K562 (cell line): ENCODE data around the gene CTNNA3. TPM values are rescaled to one million over a fixed set of nuclear protein-coding genes. Genes with fewer than 3 reads are reported as not detected.

Experiments used
- ATAC-seq: fragments of 200-7000 bp; cut with Tn5 transposase; 3 replicates; pipeline ENCODE4 v1.9.1; 2020; ENCODE audit warnings: moderate library complexity
- BruUV-seq: library from RNA; stranded (reverse); fragments of 400-500 nt; replicated peaks from 2 replicates; lab custom pipeline; 2021; lab: Mats Ljungman, UMichigan
- CTCF ChIA-PET: fragments of 300-600 bp; formaldehyde crosslinking; extraction: SDS; loops from one replicate; lab custom pipeline; 2021; ENCODE audit warnings: low intra/inter-chr PET ratio; lab: Yijun Ruan, JAX
- POLR2A ChIA-PET: fragments of 300-600, 350-650 bp; sonication (Branson Sonifier 250); formaldehyde crosslinking; extraction: SDS; loops from one replicate; lab custom pipeline; 2021; ENCODE audit warnings: antibody characterized with exemption, inconsistent platforms; lab: Yijun Ruan, JAX
- DNase-seq, 4 experiments: peaks; one replicate each; pipeline versions ENCODE4 v3.0.0 to v3.0.0-alpha.2; 2011 to 2018; ENCODE audit warnings: low spot score in 3 of 4, mixed read lengths in 3 of 4; ENCODE audit errors: extremely low read depth in 1 of 4
- FAIRE-seq: peaks from 2 replicates; lab custom pipeline; 2011; peaks lifted over from hg19 to GRCh38; lab: Jason Lieb, UNC
- H2AFZ ChIP-seq: 2 replicates; pipeline ENCODE4 v1.6.0; 2011; ENCODE audit warnings: low read depth, low read length, control low read depth, inconsistent platforms
- H3K27ac ChIP-seq: fragments of 200-600 bp; 3 replicates; pipeline ENCODE4 v1.8.0; 2011; ENCODE audit warnings: low read depth, mild to moderate bottlenecking, control low read depth, inconsistent platforms, low read length, moderate library complexity, mixed read lengths; ENCODE audit errors: extremely low read depth
- H3K27me3 ChIP-seq, 2 experiments: fragments of 300-600 bp in 1 of 2; 2 replicates in 1 of 2; 3 replicates in 1 of 2; pipeline versions ENCODE4 v1.6.0 to v1.8.0; 2011; ENCODE audit warnings: inconsistent platforms in 2 of 2, low read length in 2 of 2, mild to moderate bottlenecking in 1 of 2, mixed read lengths in 1 of 2, moderate library complexity in 1 of 2; ENCODE audit not compliant: control insufficient read depth in 2 of 2, insufficient read depth in 2 of 2
- H3K36me3 ChIP-seq: fragments of 300-600 bp; 3 replicates; pipeline ENCODE4 v1.8.0; 2011; ENCODE audit warnings: mild to moderate bottlenecking, low read length, inconsistent platforms; ENCODE audit not compliant: control insufficient read depth, insufficient read depth
- H3K4me1 ChIP-seq, 2 experiments: fragments of 200-600 bp in 1 of 2; replicated peaks in 1 of 2; 2 replicates in 1 of 2; 3 replicates in 1 of 2; pipeline versions ENCODE4 v1.5.1 to v1.8.0; 2011; ENCODE audit warnings: inconsistent platforms in 2 of 2, low read length in 2 of 2, mild to moderate bottlenecking in 1 of 2, mixed read lengths in 1 of 2, moderate library complexity in 1 of 2; ENCODE audit not compliant: control insufficient read depth in 2 of 2, insufficient read depth in 2 of 2
- H3K4me2 ChIP-seq: 2 replicates; pipeline ENCODE4 v1.6.1; 2011; ENCODE audit warnings: low read length, control low read depth, inconsistent platforms, mixed read lengths; ENCODE audit not compliant: insufficient read depth
- H3K4me3 ChIP-seq: fragments of 200-600 bp; sonication (generic), shearing (Covaris generic); 2 replicates; pipeline ENCODE4 v1.5.1; 2016; ENCODE audit warnings: control low read depth, inconsistent platforms
- H3K79me2 ChIP-seq: fragments of 200-600 bp; 3 replicates; pipeline ENCODE4 v1.8.0; 2011; ENCODE audit warnings: low read length, inconsistent platforms; ENCODE audit not compliant: control insufficient read depth, insufficient read depth
- H3K9ac ChIP-seq, 2 experiments: 2 replicates each; pipeline versions ENCODE4 v1.6.0 to v1.6.1; 2011; ENCODE audit warnings: low read depth in 2 of 2, low read length in 2 of 2, control low read depth in 1 of 2, inconsistent platforms in 1 of 2, mild to moderate bottlenecking in 1 of 2, mixed read lengths in 1 of 2; ENCODE audit not compliant: insufficient read depth in 1 of 2
- H3K9me1 ChIP-seq: one replicate; pipeline ENCODE4 v1.6.0; 2011; ENCODE audit warnings: inconsistent platforms, mild to moderate bottlenecking, low read length, moderate library complexity; ENCODE audit not compliant: control insufficient read depth, insufficient read depth
- H3K9me3 ChIP-seq: replicated peaks from 2 replicates; pipeline ENCODE4 v1.5.1; 2011; ENCODE audit warnings: low read depth, low read length, inconsistent platforms; ENCODE audit not compliant: control insufficient read depth, insufficient read depth
- H4K20me1 ChIP-seq: replicated peaks from 2 replicates; pipeline ENCODE4 v1.6.1; 2011; ENCODE audit warnings: low read length, inconsistent platforms, mixed read lengths; ENCODE audit not compliant: control insufficient read depth, insufficient read depth
- BHLHE40 ChIP-seq: IDR thresholded peaks from 2 replicates; pipeline ENCODE4 v1.6.1; 2011; ENCODE audit warnings: low read length, improper control_type of control experiment
- DPF2 ChIP-seq: fragments of 450-650 bp; IDR thresholded peaks from 2 replicates; pipeline ENCODE4 v1.6.1; 2016
- FOSL1 ChIP-seq: fragments of 200-800 bp; sonication (Bioruptor generic); conservative IDR thresholded peaks from 2 replicates; pipeline ENCODE4 v1.6.1; 2016; ENCODE audit warnings: missing genetic modification characterization, missing compliant biosample characterization
- FOXP1 ChIP-seq: sonication (generic); formaldehyde crosslinking; IDR thresholded peaks from 2 replicates; pipeline ENCODE4 v1.8.0; 2022; ENCODE audit warnings: mild to moderate bottlenecking, missing genetic modification reagents
- MAFG ChIP-seq: fragments of 450-650 bp; conservative IDR thresholded peaks from 2 replicates; pipeline ENCODE4 v1.6.1; 2016; ENCODE audit warnings: missing genetic modification characterization, missing compliant biosample characterization
- SMARCE1 ChIP-seq: fragments of 450-650 bp; IDR thresholded peaks from 2 replicates; pipeline ENCODE4 v1.7.1; 2016; ENCODE audit warnings: mild to moderate bottlenecking
- SPI1 ChIP-seq: IDR thresholded peaks from 2 replicates; pipeline ENCODE4 v1.6.1; 2011; ENCODE audit warnings: low read depth, low read length, control low read depth, borderline replicate concordance
- ZC3H8 ChIP-seq: fragments of 450-650 bp; IDR thresholded peaks from 2 replicates; pipeline ENCODE4 v1.6.1; 2017
- ZNF445 ChIP-seq: fragments of 250-450 bp; sonication (Bioruptor Pico); IDR thresholded peaks from 2 replicates; pipeline ENCODE4 v1.4.0; 2020; ENCODE audit warnings: low read depth, mild to moderate bottlenecking, moderate library complexity
- WGBS: fragments of 100-300 bp; shearing (Covaris generic); methylation state at CpG from one replicate; pipeline ENCODE4 v1.1.6; 2016; ENCODE audit warnings: low coverage, mixed read lengths; ENCODE audit not compliant: insufficient coverage; ENCODE audit errors: missing lambda C conversion rate; 5-methylcytosine and 5-hydroxymethylcytosine counted together
- in situ Hi-C: fragments of 300-500 bp; cut with MboI; formaldehyde crosslinking; loops from 4 replicates; pipeline ENCODE4 v1.15.0; 2018; ENCODE audit warnings: inconsistent platforms, mixed read lengths
- intact Hi-C: fragments of 100-400 bp; cut with micrococcal nuclease; formaldehyde crosslinking; loops from 2 replicates; pipeline ENCODE4 v1.14.2; 2022
- polyA plus RNA-seq, 8 experiments: library from polyadenylated mRNA; depleted of rRNA in 4 of 8; stranded (reverse) in 5 of 8; unstranded in 3 of 8; fragments of >200 nt; fragmentation: Nextera tagmentation in 2 of 8; fragmentation: Illumina TruSeq in 1 of 8; extraction: Ambion mirVana in 2 of 8; extraction: Trizol in 1 of 8; gene quantifications; 2 replicates each; pipeline versions ENCODE4 v1.2.1 to v1.2.3, GENCODE V29; 2011 to 2014; ENCODE audit warnings: inconsistent platforms in 1 of 8, missing spikeins in 1 of 8
- total RNA-seq, 7 experiments: library from RNA; depleted of rRNA in 6 of 7; stranded (reverse); fragments of >200 nt in 6 of 7; fragmentation: Illumina TruSeq in 2 of 7; extraction: Trizol in 2 of 7; gene quantifications; 2 replicates each; pipeline versions ENCODE4 v1.2.1 to v1.2.3, GENCODE V29; 2011 to 2021; ENCODE audit warnings: low replicate concordance in 1 of 7
- TF ChIP-seq, protein P1 (sequence below): fragments of 250-450 bp; sonication (Bioruptor Pico); IDR thresholded peaks from 2 replicates; pipeline ENCODE4 v1.6.1; 2021; ENCODE audit warnings: mild to moderate bottlenecking
- TF ChIP-seq, protein P2 (sequence below): sonication (generic); formaldehyde crosslinking; IDR thresholded peaks from 2 replicates; pipeline ENCODE4 v1.4.0; 2020; ENCODE audit warnings: mild to moderate bottlenecking, missing genetic modification reagents
- TF ChIP-seq, protein P3 (sequence below): fragments of 250-450 bp; sonication (Bioruptor Pico); IDR thresholded peaks from 2 replicates; pipeline ENCODE4 v1.8.0; 2022; ENCODE audit warnings: inconsistent platforms
- TF ChIP-seq, protein P4 (sequence below): IDR thresholded peaks from 3 replicates; pipeline ENCODE4 v1.6.1; 2011; ENCODE audit warnings: borderline replicate concordance, mild to moderate bottlenecking; ENCODE audit not compliant: insufficient read length, insufficient read depth

Gene CTNNA3
- total and polyA plus RNA-seq, 9 of the 15 experiments (the other 6 are each of a cell fraction or from before 2014, with no cell fraction given) = 0.04 TPM; not detected in 8

DNA sequence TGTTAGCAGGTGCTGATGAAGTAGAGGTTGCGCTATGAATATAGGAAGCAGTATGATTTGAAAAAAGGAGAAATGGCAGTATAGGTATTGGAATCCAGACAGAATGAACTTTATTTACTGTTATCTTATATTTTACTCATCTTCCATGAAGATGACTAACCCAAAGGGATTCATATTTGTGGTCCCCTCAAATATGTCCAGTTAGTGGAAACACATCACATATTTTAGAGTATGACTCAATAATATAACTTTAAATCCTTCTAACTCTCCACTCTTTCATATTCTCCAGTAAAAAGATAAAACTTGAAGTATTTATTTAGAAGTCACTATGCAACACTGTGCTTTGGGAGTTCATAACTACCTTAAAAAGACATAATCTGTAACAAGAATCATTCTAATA, 1056.6 kb downstream of the CTNNA3 start (continued):
- TF ChIP-seq ZNF445 (CRISPR knock-in tag) (no peak), SMARCE1 (no peak), BHLHE40 (no peak), FOSL1 (tag) (no peak)

DNA sequence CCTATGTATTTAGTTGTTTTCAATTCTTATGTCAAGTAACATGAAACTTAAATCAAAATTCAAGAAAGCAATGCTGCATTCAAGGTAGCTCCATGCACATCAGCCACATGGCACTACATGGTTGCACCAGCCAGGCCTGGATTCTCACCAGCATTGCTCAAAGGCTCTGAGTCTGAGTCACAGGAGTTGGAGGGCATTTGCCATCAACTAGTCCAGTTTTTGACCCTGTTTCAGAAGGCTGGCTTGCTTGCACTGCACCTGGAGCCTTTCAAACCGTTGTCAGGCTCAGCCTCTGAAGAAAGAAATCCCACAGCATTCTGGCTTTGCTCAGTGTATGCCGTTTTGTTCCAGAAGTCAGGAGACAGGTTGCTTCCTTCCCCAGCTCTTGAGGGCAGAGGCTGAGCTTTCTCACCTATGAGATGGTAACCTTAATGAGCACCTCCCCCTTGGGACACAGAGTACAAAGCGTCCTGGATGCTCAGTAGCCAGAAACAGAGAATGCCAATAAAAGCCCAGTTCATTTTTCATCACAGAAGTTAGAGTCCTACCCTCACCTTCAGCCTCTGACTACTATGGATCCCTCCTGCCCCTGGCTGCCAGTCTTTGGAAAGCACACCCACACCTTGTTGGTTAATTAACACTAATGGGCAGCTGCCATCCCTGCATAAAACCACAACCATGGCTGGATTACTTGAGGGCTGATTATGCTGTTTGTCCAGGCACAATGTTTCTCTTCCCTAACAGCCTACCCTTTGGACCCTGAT, 1058.5 kb downstream of the CTNNA3 start:
- no peak overlapping the region for H3K27ac ChIP-seq
- H2AFZ ChIP-seq = no peak overlapping the region
- ChIA-PET POLR2A (no interaction called here), CTCF (no interaction called here)
- intact Hi-C loops (no loop called here), in situ Hi-C loops (no loop called here)
- ATAC-seq = no peak
- H3K9me3 ChIP-seq = no peaks in the 10 kb centered on the region
- no peak overlapping the region for H3K9ac ChIP-seq
- H3K4me2 ChIP-seq = no peak overlapping the region
- no peak for DNase-seq
- H4K20me1 ChIP-seq = no peaks in the 10 kb centered on the region
- H3K4me3 ChIP-seq = no peak overlapping the region
- H3K79me2 ChIP-seq = no peaks in the 10 kb centered on the region
- no peaks in the 10 kb centered on the region for H3K27me3 ChIP-seq
- H3K4me1 ChIP-seq = no peaks in the 10 kb centered on the region
- H3K36me3 ChIP-seq = no peaks in the 10 kb centered on the region
- FAIRE-seq = no peak
- no peaks in the 10 kb centered on the region for H3K9me1 ChIP-seq
- no TSS peak for BruUV-seq
- TF ChIP-seq DPF2 (no peak), FOXP1 (CRISPR knock-in tag) (no peak), ZC3H8 (no peak), MAFG (tag) (no peak), SPI1 (no peak)
- TF ChIP-seq, protein P1, sequence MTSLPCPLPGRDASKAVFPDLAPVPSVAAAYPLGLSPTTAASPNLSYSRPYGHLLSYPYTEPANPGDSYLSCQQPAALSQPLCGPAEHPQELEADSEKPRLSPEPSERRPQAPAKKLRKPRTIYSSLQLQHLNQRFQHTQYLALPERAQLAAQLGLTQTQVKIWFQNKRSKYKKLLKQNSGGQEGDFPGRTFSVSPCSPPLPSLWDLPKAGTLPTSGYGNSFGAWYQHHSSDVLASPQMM (CRISPR knock-in tag) = no peak
- TF ChIP-seq, protein P2, sequence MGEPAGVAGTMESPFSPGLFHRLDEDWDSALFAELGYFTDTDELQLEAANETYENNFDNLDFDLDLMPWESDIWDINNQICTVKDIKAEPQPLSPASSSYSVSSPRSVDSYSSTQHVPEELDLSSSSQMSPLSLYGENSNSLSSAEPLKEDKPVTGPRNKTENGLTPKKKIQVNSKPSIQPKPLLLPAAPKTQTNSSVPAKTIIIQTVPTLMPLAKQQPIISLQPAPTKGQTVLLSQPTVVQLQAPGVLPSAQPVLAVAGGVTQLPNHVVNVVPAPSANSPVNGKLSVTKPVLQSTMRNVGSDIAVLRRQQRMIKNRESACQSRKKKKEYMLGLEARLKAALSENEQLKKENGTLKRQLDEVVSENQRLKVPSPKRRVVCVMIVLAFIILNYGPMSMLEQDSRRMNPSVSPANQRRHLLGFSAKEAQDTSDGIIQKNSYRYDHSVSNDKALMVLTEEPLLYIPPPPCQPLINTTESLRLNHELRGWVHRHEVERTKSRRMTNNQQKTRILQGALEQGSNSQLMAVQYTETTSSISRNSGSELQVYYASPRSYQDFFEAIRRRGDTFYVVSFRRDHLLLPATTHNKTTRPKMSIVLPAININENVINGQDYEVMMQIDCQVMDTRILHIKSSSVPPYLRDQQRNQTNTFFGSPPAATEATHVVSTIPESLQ = no peak
- TF ChIP-seq, protein P3, sequence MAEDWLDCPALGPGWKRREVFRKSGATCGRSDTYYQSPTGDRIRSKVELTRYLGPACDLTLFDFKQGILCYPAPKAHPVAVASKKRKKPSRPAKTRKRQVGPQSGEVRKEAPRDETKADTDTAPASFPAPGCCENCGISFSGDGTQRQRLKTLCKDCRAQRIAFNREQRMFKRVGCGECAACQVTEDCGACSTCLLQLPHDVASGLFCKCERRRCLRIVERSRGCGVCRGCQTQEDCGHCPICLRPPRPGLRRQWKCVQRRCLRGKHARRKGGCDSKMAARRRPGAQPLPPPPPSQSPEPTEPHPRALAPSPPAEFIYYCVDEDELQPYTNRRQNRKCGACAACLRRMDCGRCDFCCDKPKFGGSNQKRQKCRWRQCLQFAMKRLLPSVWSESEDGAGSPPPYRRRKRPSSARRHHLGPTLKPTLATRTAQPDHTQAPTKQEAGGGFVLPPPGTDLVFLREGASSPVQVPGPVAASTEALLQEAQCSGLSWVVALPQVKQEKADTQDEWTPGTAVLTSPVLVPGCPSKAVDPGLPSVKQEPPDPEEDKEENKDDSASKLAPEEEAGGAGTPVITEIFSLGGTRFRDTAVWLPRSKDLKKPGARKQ = no peak
- TF ChIP-seq, protein P4, sequence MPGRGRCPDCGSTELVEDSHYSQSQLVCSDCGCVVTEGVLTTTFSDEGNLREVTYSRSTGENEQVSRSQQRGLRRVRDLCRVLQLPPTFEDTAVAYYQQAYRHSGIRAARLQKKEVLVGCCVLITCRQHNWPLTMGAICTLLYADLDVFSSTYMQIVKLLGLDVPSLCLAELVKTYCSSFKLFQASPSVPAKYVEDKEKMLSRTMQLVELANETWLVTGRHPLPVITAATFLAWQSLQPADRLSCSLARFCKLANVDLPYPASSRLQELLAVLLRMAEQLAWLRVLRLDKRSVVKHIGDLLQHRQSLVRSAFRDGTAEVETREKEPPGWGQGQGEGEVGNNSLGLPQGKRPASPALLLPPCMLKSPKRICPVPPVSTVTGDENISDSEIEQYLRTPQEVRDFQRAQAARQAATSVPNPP = no peak
- TF ChIP-seq, all 486 proteins: peak for 0
- 0% methylated on average over 3 of the region's 3 CpGs for WGBS
